ENCODE data around the gene PTMS.
A peak's percentile ranks its signal among the peaks of the same experiment; 100 is the strongest.
"Not testable (repeated sequence)": the region's sequence is repeated elsewhere in the genome, so short reads cannot be mapped to it uniquely, and the experiment has no call there.

The PTMS gene
- 1.6 to 1.8 reads per million in 2 donors for total RNA-seq

GRCh38 chr12:6765634-6766581, at the start of gene PTMS:
Gene PTMS, plus strand, starts transcription at chr12:6766363. Its CDS starts 343 bp downstream, at chr12:6766706.
- DNase-seq: peak in 1 of 5 experiments; percentile 30

- no peak for DNase-seq
Observed at GRCh38 chr12:6716874-6717437, 49.2 kb upstream of the PTMS start.

GRCh38 chr12:6722863-6723262, 43.3 kb upstream of the PTMS start:
- no peak for DNase-seq

GRCh38 chr12:6723607-6724408, 42.4 kb upstream of the PTMS start, which contains the start of gene COPS7A:
Gene COPS7A, plus strand, starts transcription at chr12:6724046. Its CDS starts 611 bp downstream, at chr12:6724657.
- peak; percentile 70 to 100 (median 87) for DNase-seq

GRCh38 chr12:6724409-6724797, 41.8 kb upstream of the PTMS start:
- peak in 1 of 5 experiments; percentile 7 for DNase-seq

- no peak for DNase-seq
Observed at GRCh38 chr12:6725350-6725749, 40.8 kb upstream of the PTMS start.

- DNase-seq: no peak
Observed at GRCh38 chr12:6729186-6729585, 37.0 kb upstream of the PTMS start.

GRCh38 chr12:6730169-6730568, 36.0 kb upstream of the PTMS start:
- no peak for DNase-seq

- no peak for DNase-seq
Observed at GRCh38 chr12:6734506-6735387, 31.4 kb upstream of the PTMS start.

GRCh38 chr12:6735448-6736191, 30.5 kb upstream of the PTMS start:
- DNase-seq: peak in 2 of 5 experiments; percentile 5 to 39

GRCh38 chr12:6736754-6737153, 29.4 kb upstream of the PTMS start:
- no peak for DNase-seq

GRCh38 chr12:6742080-6742479, 24.1 kb upstream of the PTMS start:
- not testable (repeated sequence) for DNase-seq

GRCh38 chr12:6742834-6743233, 23.3 kb upstream of the PTMS start:
- DNase-seq: no peak

- not testable (repeated sequence) for DNase-seq
Observed at GRCh38 chr12:6743300-6743699, 22.9 kb upstream of the PTMS start.

GRCh38 chr12:6745741-6746525, 20.2 kb upstream of the PTMS start:
- DNase-seq: peak in 1 of 5 experiments; percentile 43

- DNase-seq: no peak
Observed at GRCh38 chr12:6747216-6747615, 18.9 kb upstream of the PTMS start.

- DNase-seq: no peak
Observed at GRCh38 chr12:6748761-6749160, 17.4 kb upstream of the PTMS start.

- no peak for DNase-seq
Observed at GRCh38 chr12:6750506-6750905, 15.7 kb upstream of the PTMS start.

GRCh38 chr12:6751767-6752166, 14.4 kb upstream of the PTMS start:
- DNase-seq: no peak

Measured in T-helper 2 cell (primary cell).